GM18868 (cell line): Measurements from ENCODE around the gene KLK3.
A peak's percentile ranks its signal among the peaks of the same experiment; 100 is the strongest.

Experiments
- ATAC-seq: cut with Tn5 transposase; IDR thresholded peaks from one replicate; pipeline ENCODE4 v1.9.1; 2021; ENCODE audit warnings: mild to moderate bottlenecking, moderate library complexity; ENCODE audit not compliant: unreplicated experiment

KLK3 gene

DNA sequence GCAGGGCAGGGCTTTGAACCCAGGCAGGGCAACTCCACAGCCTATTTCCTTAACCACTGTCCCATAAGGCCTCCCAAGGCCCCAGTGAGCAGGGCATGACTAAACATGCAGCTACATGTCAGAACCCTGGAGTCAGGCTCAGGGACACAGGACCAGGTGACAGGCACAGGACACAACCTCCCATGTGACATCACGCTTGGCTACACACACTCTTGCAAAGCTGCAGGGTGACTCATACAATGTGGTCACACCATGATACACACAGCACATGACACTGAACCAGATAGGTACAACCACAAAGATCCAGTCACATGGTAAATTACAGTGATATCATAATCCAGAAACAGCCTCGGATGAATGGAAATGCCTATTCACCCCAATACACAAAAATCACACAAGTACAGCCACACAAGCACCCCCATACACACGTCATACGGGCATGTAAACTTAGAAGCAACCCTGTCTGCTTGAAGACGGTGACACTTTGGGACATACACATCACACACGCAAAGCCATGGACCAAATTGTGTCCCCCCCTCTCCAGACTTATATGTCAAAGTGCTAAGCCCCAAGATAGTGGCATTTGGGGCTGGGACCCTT, 42.0 kb downstream of the KLK3 start:
- peak; percentile 90 for ATAC-seq

DNA sequence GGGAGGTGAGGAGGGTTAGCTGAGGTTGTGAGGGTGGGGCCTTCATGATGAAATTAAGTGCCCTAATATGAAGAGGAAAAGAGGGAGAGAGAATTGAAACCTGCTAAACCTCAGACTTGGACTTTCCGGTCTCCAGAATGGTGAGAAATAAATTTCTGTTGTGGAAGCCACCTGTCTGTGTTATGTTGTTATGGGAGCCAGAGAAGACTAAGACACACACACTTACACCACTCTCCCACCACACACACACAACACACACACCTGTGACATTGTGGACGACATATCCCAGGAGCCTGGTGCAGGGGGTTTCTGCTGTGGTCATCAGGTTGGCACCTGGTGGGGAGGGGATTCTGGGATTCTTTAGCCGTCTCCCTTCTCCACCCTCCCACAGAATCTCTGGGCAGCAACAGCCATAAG, 42.5 kb downstream of the KLK3 start:
- peak; percentile 19 for ATAC-seq

DNA sequence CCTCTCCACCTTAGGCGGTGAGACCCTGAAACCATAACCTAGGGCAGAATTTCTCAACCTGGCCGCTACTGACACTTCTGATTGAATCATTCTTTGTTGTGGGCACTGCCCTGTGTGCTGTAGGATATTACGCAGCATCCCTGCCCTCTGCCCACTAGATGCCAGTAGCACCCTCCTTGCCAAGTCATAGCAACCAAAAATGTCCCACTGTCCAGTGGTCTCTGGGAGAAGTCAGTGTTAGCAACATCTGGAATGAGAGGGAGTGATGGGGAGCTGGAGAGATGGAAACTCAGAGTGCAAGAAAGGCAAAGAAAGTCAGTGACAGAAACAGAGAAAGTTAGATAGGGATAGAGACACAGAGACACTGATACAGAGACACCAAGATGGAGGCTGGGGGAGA, 42.9 kb downstream of the KLK3 start:
- ATAC-seq: no peak

DNA sequence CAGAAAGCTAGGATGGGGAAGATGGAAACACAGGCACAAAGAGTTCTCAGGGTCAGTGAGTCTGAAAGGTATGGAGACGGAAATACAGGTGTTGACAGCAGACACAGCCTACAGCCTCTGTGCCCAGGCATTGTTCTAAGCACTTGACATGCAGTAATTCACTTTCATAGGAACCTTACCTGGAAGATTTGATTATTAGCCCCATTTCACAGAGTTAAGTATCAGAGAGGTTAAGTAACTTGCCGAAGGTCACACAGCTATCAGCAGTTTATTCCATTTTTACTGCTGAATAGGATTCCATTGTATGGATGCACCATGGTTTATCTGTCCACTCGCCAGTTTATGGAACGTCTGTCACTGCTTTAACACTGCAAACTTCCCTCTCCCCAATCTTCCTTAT, 43.3 kb downstream of the KLK3 start:
- no peak for ATAC-seq

DNA sequence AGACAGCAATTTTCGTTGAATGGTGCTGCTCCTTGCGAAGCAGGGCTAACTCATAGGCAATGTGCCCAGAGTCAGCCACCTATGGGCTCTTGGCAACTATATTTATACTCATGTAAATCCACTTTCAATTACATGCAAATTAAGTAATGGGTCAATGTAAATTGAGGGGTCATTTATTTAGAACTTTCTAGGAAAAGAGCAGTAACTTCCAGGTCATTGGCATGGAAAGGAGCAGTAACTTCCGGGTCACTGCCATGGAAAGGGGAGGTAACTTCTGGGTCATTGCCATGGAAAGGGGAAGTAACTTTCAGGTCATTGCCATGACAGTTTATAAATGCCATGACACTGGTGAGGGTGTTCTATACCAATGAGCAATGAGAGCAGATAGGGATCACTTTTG, 44.9 kb downstream of the KLK3 start:
- ATAC-seq: no peak

DNA sequence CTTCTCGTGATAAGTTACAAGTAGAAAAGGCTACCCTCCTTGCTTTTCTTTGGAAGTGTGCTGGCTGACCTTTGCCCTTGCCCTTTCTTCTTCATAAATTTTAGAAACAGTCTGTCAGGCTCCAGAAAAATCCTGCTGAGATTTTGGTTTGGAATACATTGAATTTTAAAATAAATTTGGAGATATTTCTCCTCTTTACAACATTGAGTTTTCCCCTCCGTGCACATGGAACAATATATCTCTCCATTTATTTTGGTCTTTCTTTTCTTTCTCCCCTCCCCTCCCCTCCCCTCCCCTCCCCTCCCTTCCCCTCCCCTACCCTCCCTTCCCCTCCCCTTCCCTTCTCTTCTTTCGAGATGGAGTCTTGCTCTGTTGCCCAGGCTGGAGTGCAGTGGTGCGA, 47.9 kb downstream of the KLK3 start:
- no peak for ATAC-seq

DNA sequence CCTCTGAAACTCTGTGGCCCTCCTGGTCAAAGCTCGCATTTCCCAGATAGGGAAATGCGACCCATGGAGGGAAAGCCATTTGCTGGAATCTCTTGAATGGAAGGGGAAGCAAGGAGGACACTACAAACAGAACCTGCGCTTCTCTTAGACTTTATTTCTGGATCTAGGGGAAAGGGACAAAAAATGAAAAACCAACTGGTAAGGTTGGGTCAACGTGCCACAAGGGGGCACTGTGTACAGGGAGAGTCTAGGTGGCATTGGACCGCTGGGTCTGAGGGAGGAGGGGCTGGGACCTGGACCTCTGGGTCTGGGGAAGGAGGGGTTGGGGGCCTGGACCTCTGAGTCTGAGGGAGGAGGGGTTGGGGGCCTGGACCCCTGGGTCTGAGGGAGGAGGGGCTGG, 51.5 kb downstream of the KLK3 start:
- no peak for ATAC-seq

DNA sequence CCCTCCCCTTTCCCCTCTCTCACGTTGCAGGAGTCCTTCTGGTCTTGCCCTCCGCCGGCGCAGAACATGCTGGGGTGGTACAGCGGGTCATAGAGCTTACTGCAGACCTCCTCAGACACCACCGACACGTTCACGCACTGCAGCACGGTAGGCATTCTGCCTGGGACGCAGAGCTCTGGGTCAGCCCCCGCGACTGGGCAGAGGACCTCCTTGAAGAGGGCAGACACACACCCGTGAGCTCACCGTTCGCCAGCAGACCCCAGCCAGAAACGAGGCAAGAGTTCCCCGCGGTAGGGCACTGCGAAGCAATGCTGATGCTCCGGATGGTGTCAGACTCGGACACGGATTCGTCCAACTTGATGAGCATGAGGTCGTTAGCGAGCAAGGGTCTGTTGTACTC, 53.6 kb downstream of the KLK3 start:
- ATAC-seq: no peak

DNA sequence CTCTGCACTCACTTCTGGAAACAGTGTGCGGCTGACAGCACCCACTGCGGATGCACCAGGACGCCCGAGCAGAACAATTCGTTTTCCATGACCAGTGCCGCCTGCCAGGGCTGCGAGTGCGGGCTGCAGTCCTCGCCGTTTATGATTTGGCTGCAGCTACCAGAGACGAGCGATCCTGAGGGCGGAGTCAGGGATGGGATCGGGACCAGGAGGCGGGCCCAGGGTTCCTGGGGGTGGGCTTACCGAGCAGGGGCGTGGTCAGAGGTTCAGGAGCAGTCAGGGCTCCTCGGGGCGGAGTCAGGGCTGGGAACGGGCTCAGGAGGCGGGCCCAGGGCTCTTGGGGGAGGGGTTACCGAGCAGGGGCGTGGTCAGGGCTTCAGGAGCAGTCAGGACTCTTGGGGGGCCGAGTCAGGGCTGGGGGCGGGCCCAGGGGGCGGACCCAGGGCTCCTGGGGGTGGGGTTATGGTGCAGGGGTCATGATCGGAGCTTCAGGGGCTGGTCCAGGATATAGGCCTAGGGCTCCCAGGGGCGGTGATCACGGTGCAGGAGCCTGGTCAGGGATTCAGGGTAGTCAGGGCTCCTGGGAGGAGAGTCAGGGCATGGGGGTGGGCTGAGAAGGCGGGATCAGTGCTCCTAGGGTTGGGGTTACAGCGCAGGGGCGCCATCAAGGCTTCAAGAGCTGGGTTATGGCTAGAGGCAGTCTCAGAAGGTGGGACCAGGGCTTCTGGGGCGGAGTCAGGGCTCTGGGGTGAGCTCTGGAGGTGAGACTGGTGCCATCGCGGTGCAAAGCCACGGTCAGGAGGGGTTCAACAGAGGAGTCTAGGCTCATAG, 54.7 kb downstream of the KLK3 start:
- ATAC-seq: peak; percentile 67
